CD14-positive monocyte (primary cell): Measurements from ENCODE around the gene TGM2. TPM values are rescaled to one million over a fixed set of nuclear protein-coding genes. Genes with fewer than 3 reads are reported as not detected.

ENCODE experiments used
- DNase-seq, 3 donors: peaks; one replicate each; pipeline ENCODE4 v3.0.0-alpha.2; 2011 to 2022
- H2AFZ ChIP-seq: 2 replicates; pipeline ENCODE4 v1.6.0; 2012; ENCODE audit warnings: mild to moderate bottlenecking, low read depth, low read length, inconsistent platforms; ENCODE audit not compliant: insufficient read depth, poor library complexity, severe bottlenecking
- H3K27ac ChIP-seq, 2 donors: 1 replicate in 1 of 2; 2 replicates in 1 of 2; pipeline ENCODE4 v1.5.1; 2012 to 2013; ENCODE audit warnings: low read length in 2 of 2, control low read depth in 1 of 2, inconsistent platforms in 1 of 2, low read depth in 1 of 2, mild to moderate bottlenecking in 1 of 2
- H3K27me3 ChIP-seq, 2 donors: one replicate each; pipeline versions ENCODE4 v1.6.0 to v1.6.1; 2011 to 2013; ENCODE audit warnings: low read length in 2 of 2; ENCODE audit not compliant: control insufficient read depth in 2 of 2, insufficient read depth in 2 of 2
- H3K36me3 ChIP-seq, 2 donors: replicated peaks in 1 of 2; 1 replicate in 1 of 2; 2 replicates in 1 of 2; pipeline versions ENCODE4 v1.5.1 to v1.6.1; 2012 to 2013; ENCODE audit warnings: low read length in 2 of 2, control low read depth in 1 of 2, inconsistent platforms in 1 of 2, mild to moderate bottlenecking in 1 of 2; ENCODE audit not compliant: insufficient read depth in 2 of 2, control insufficient read depth in 1 of 2
- H3K4me1 ChIP-seq, 2 donors: 1 replicate in 1 of 2; 2 replicates in 1 of 2; pipeline versions ENCODE4 v1.5.1 to v1.6.1; 2012 to 2013; ENCODE audit warnings: low read length in 2 of 2, control low read depth in 1 of 2, inconsistent platforms in 1 of 2, mild to moderate bottlenecking in 1 of 2, moderate library complexity in 1 of 2; ENCODE audit not compliant: insufficient read depth in 2 of 2, control insufficient read depth in 1 of 2
- H3K4me2 ChIP-seq: replicated peaks from 2 replicates; pipeline ENCODE3; 2012; ENCODE audit warnings: low read length, moderate library complexity, mild to moderate bottlenecking; ENCODE audit not compliant: poor library complexity, severe bottlenecking; ENCODE audit errors: extremely low read depth
- H3K4me3 ChIP-seq, 3 experiments: fragments of 200-600 bp in 1 of 3; sonication (generic) in 1 of 3; replicated peaks in 1 of 3; 1 replicate in 2 of 3; 2 replicates in 1 of 3; pipeline ENCODE4 v1.5.1; 2011 to 2013; ENCODE audit warnings: low read length in 3 of 3, mild to moderate bottlenecking in 3 of 3, control low read depth in 2 of 3, low read depth in 2 of 3, inconsistent platforms in 1 of 3, moderate library complexity in 1 of 3
- H3K79me2 ChIP-seq: 2 replicates; pipeline ENCODE4 v1.6.0; 2012; ENCODE audit warnings: mild to moderate bottlenecking, control low read depth, inconsistent platforms, low read length, moderate library complexity; ENCODE audit not compliant: insufficient read depth
- H3K9ac ChIP-seq: 2 replicates; pipeline ENCODE4 v1.6.0; 2017; ENCODE audit warnings: low read length, mild to moderate bottlenecking; ENCODE audit not compliant: insufficient read depth, poor library complexity, severe bottlenecking
- H3K9me3 ChIP-seq, 2 donors: replicated peaks in 1 of 2; 1 replicate in 1 of 2; 2 replicates in 1 of 2; pipeline versions ENCODE4 v1.5.1 to v1.6.1; 2012 to 2013; ENCODE audit warnings: low read length in 2 of 2, control low read depth in 1 of 2; ENCODE audit not compliant: control insufficient read depth in 1 of 2, insufficient read depth in 1 of 2
- H4K20me1 ChIP-seq: 2 replicates; pipeline ENCODE4 v1.6.0; 2012; ENCODE audit warnings: mild to moderate bottlenecking, low read length, control low read depth, moderate library complexity; ENCODE audit not compliant: insufficient read depth
- H3K27ac Mint-ChIP-seq, 7 donors: one replicate each; pipeline ENCODE4 v1.8.0; 2020; ENCODE audit warnings: mild to moderate bottlenecking in 7 of 7, mixed read lengths in 7 of 7, moderate library complexity in 6 of 7, inconsistent platforms in 2 of 7
- H3K27me3 Mint-ChIP-seq, 3 donors: one replicate each; pipeline ENCODE4 v1.8.0; 2021 to 2022; ENCODE audit warnings: low read depth in 3 of 3, mild to moderate bottlenecking in 3 of 3, mixed read lengths in 3 of 3, moderate library complexity in 3 of 3, inconsistent platforms in 1 of 3
- H3K36me3 Mint-ChIP-seq, 2 donors: one replicate each; pipeline ENCODE4 v1.8.0; 2020; ENCODE audit warnings: mixed read lengths in 2 of 2, inconsistent platforms in 1 of 2, mild to moderate bottlenecking in 1 of 2
- H3K4me1 Mint-ChIP-seq: one replicate; pipeline ENCODE4 v1.8.0; 2020; ENCODE audit warnings: mild to moderate bottlenecking, mixed read lengths
- H3K4me3 Mint-ChIP-seq, 2 donors: one replicate each; pipeline ENCODE4 v1.8.0; 2020; ENCODE audit warnings: mild to moderate bottlenecking in 2 of 2, mixed read lengths in 2 of 2, moderate library complexity in 1 of 2
- H3K9me3 Mint-ChIP-seq, 7 donors: one replicate each; pipeline ENCODE4 v1.8.0; 2020 to 2022; ENCODE audit warnings: mixed read lengths in 7 of 7, mild to moderate bottlenecking in 6 of 7, moderate library complexity in 6 of 7, inconsistent platforms in 2 of 7
- WGBS: methylation state at CpG from one replicate; pipeline ENCODE4 v1.1.5; 2013; ENCODE audit warnings: missing lambda C conversion rate; ENCODE audit not compliant: insufficient coverage; 5-methylcytosine and 5-hydroxymethylcytosine counted together
- intact Hi-C, 2 donors: fragments of 100-400 bp; cut with micrococcal nuclease; formaldehyde crosslinking; loops; one replicate each; pipeline versions ENCODE4 v1.15.0 to v1.15.1; 2023
- polyA plus RNA-seq, 3 donors: library from polyadenylated mRNA; depleted of rRNA in 1 of 3; unstranded in 2 of 3; stranded (reverse) in 1 of 3; fragments of 300-500 nt in 2 of 3; fragments of >200 nt in 1 of 3; fragmentation: Illumina TruSeq in 2 of 3; gene quantifications; 1 replicate in 2 of 3; 2 replicates in 1 of 3; pipeline ENCODE4 v1.2.3, GENCODE V29; 2012 to 2021
- TF ChIP-seq, protein P1 (sequence below): fragments of 200-600 bp; IDR thresholded peaks from one replicate; pipeline ENCODE4 v1.8.0; 2022; ENCODE audit warnings: antibody characterized with exemption, mild to moderate bottlenecking

Gene TGM2
- polyA plus RNA-seq, 3 donors: 0.47 to 1.7 (median 1.6) TPM

DNA sequence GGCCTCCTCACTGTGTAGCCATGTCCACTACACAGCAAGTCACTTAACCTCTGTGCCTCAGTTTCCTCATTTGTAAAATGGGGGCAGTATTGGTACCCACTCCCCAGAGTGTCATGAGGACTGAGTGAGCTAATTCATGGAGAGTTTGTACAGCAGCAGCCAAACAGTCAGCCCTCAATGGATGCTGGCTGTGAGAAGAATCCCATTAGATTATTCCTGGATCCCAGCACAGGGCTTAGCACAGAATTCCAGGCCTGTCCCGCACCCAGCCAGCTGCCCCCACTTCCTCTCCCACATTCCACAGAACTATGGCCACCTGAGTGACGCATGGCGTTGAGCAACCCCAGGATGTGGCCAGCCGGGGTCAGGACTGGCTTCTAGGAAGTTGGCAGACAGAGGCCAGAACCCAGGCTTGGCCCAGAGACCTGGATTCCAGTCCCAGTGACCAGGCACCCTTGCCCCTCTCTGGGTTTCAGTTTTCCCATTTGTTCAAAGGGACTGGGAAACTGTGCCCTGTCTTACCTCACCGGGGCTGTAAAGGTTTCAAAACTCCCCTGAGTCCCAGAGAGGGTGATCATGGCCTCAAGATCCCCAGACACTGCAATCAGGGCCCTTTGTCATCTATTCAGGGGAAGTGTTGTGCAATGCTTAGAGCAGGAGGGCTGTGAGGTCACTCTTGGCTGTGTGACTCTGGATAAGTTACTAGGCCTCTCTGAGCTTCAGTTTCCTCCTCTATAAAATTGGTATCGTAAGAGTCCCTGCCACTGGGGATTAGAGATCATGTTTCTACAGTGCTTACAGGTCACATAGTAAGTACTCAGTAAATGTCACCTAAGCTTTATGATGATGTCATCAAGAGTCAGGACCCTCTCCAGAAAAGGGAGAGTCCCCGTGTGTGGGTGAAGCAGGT lies 3.0 kb upstream of the TGM2 start:
- H3K9ac ChIP-seq: peak overlapping the region; percentile 63
- H3K4me3 ChIP-seq: peak overlapping the region in 1 of 3 experiments; percentile 46
- Mint-ChIP-seq H3K4me3 (peak overlapping the region; percentile 9 to 60), H3K4me1 (peaks cover 61% of the 10 kb centered on the region), H3K36me3 (peaks cover 1 to 4% of the 10 kb centered on the region in 2 donors), H3K27me3 (peaks cover 1 to 4% (median 2%) of the 10 kb centered on the region in 3 donors), H3K9me3 (peaks cover 0 to 4% (median 0%) of the 10 kb centered on the region in 7 donors), H3K27ac (peak overlapping the region; percentile 97 to 100 (median 99))
- DNase-seq: peak; percentile 88 to 98 (median 97)
- TF ChIP-seq, protein P1, sequence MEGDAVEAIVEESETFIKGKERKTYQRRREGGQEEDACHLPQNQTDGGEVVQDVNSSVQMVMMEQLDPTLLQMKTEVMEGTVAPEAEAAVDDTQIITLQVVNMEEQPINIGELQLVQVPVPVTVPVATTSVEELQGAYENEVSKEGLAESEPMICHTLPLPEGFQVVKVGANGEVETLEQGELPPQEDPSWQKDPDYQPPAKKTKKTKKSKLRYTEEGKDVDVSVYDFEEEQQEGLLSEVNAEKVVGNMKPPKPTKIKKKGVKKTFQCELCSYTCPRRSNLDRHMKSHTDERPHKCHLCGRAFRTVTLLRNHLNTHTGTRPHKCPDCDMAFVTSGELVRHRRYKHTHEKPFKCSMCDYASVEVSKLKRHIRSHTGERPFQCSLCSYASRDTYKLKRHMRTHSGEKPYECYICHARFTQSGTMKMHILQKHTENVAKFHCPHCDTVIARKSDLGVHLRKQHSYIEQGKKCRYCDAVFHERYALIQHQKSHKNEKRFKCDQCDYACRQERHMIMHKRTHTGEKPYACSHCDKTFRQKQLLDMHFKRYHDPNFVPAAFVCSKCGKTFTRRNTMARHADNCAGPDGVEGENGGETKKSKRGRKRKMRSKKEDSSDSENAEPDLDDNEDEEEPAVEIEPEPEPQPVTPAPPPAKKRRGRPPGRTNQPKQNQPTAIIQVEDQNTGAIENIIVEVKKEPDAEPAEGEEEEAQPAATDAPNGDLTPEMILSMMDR: no peak
- intact Hi-C loops: loop anchor here (5.0 kb wide), 6 partner anchors 34 to 111 kb away; no protein-coding TSS in a partner anchor
- no peaks in the 10 kb centered on the region for H3K9me3 ChIP-seq
- H3K79me2 ChIP-seq: no peaks in the 10 kb centered on the region
- peak overlapping the region; percentile 64 for H3K4me2 ChIP-seq
- WGBS: 3% methylated on average over 5 of the region's 7 CpGs
- no peaks in the 10 kb centered on the region for H3K36me3 ChIP-seq
- H3K4me1 ChIP-seq: peaks cover 49 to 58% of the 10 kb centered on the region in 2 donors
- peak overlapping the region; percentile 43 for H2AFZ ChIP-seq
- H3K27ac ChIP-seq: peak overlapping the region; percentile 93 to 96
- H4K20me1 ChIP-seq: no peaks in the 10 kb centered on the region
- H3K27me3 ChIP-seq: no peaks in the 10 kb centered on the region

DNA sequence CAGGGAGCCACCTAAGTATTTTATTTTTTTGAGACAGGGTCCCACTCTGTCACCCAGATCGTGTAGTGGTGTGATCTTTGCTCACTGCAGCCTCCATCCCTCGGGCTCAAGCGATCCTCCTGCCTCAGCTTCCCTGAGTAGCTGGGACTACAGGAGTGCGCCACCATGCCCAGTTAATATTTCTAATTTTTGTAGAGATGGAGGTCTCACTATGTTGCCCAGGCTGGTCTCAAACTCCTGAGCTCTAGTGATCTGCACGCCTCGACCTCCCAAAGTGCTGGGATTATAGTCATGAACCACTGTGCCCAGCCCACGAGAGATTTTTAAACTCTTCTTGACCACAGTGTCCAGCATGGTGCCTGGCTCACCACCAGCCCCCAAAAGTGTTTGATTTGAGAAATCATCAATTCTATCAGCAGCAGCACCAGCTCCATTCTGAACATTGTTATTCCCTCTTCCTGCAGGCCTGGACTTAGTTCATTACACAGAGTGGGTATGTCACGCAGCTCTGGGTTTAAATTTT lies 2.3 kb upstream of the TGM2 start:
- WGBS: 95% methylated on average over 7 of the region's 8 CpGs
- Histone ChIP-seq H3K79me2 (no peaks in the 10 kb centered on the region), H3K9me3 (no peaks in the 10 kb centered on the region), H2AFZ (no peak overlapping the region), H3K4me2 (peak overlapping the region; percentile 64), H3K4me1 (peaks cover 49 to 58% of the 10 kb centered on the region in 2 donors), H3K4me3 (peak overlapping the region in 1 of 3 experiments; percentile 46), H3K9ac (peak overlapping the region; percentile 63), H3K36me3 (no peaks in the 10 kb centered on the region), H3K27me3 (no peaks in the 10 kb centered on the region), H3K27ac (peak overlapping the region; percentile 93 to 96), H4K20me1 (no peaks in the 10 kb centered on the region)
- Mint-ChIP-seq H3K27ac (peak overlapping the region; percentile 97 to 100 (median 99)), H3K4me1 (peaks cover 59% of the 10 kb centered on the region), H3K27me3 (peaks cover 2 to 6% (median 4%) of the 10 kb centered on the region in 3 donors), H3K9me3 (peaks cover 0 to 4% (median 0%) of the 10 kb centered on the region in 7 donors), H3K4me3 (peak overlapping the region in 1 of 2 donors; percentile 60), H3K36me3 (peaks cover 1 to 4% of the 10 kb centered on the region in 2 donors)
- TF ChIP-seq, protein P1: no peak
- DNase-seq: no peak
- intact Hi-C loops: loop anchor here (5.0 kb wide), 6 partner anchors 35 to 110 kb away; no protein-coding TSS in a partner anchor
